ENCODE measurements around the gene ARSB.
A peak's percentile ranks its signal among the peaks of the same experiment; 100 is the strongest.

ARSB gene

GRCh38 chr5:78985116-78985724 lies at the start of gene ARSB:
Gene ARSB, minus strand, starts transcription at chr5:78985310. Its CDS starts 62 bp downstream, at chr5:78985248.
- no peak for TF ChIP-seq CTCF (IDR thresholded peaks at IDR 0.05; ENCODE audit: control insufficient read depth, insufficient read depth, low read depth, low read length, missing control alignments)
- peak within 1 kb of the TSS; percentile 69 for H3K4me3 ChIP-seq (ENCODE audit: control insufficient read depth, low read depth, low read length)
- DNase-seq (ENCODE audit: low read depth), result no peak

GRCh38 chr5:79032782-79033181 lies 47.7 kb upstream of the ARSB start:
- TF ChIP-seq CTCF (IDR thresholded peaks at IDR 0.05; ENCODE audit: control insufficient read depth, insufficient read depth, low read depth, low read length, missing control alignments), result no peak
- no peak overlapping the region for H3K4me3 ChIP-seq (ENCODE audit: control insufficient read depth, low read depth, low read length)
- DNase-seq (ENCODE audit: low read depth), result no peak

- no peak overlapping the region for H3K4me3 ChIP-seq (ENCODE audit: control insufficient read depth, low read depth, low read length)
- TF ChIP-seq CTCF (IDR thresholded peaks at IDR 0.05; ENCODE audit: control insufficient read depth, insufficient read depth, low read depth, low read length, missing control alignments), result no peak
- no peak for DNase-seq (ENCODE audit: low read depth)
Observed at GRCh38 chr5:79032031-79032695, 47.1 kb upstream of the ARSB start.

- DNase-seq (ENCODE audit: low read depth), result no peak
- TF ChIP-seq CTCF (IDR thresholded peaks at IDR 0.05; ENCODE audit: control insufficient read depth, insufficient read depth, low read depth, low read length, missing control alignments), result no peak
- no peak overlapping the region for H3K4me3 ChIP-seq (ENCODE audit: control insufficient read depth, low read depth, low read length)
Observed at GRCh38 chr5:79031485-79031867, 46.4 kb upstream of the ARSB start.

GRCh38 chr5:79030663-79031484 lies 45.8 kb upstream of the ARSB start:
- DNase-seq (ENCODE audit: low read depth), result no peak
- no peak overlapping the region for H3K4me3 ChIP-seq (ENCODE audit: control insufficient read depth, low read depth, low read length)
- no peak for TF ChIP-seq CTCF (IDR thresholded peaks at IDR 0.05; ENCODE audit: control insufficient read depth, insufficient read depth, low read depth, low read length, missing control alignments)

GRCh38 chr5:79025054-79025472 lies 40.0 kb upstream of the ARSB start:
- peak; percentile 93 for TF ChIP-seq CTCF (IDR thresholded peaks at IDR 0.05; ENCODE audit: control insufficient read depth, insufficient read depth, low read depth, low read length, missing control alignments)
- no peak for DNase-seq (ENCODE audit: low read depth)
- peak overlapping the region; percentile 18 for H3K4me3 ChIP-seq (ENCODE audit: control insufficient read depth, low read depth, low read length)

All from AG09309 (cell line).